Spinal cord (tissue), 10 donors: ENCODE data around the gene SLC50A1. TPM values are rescaled to one million over a fixed set of nuclear protein-coding genes. Genes with fewer than 3 reads are reported as not detected.

Experiments used
- DNase-seq, 6 donors: peaks; one replicate each; pipeline versions ENCODE4 v3.0.0 to v3.0.0-alpha.2; 2013 to 2015; ENCODE audit warnings: low spot score in 6 of 6, low read depth in 4 of 6
- H3K27ac ChIP-seq: one replicate; pipeline ENCODE4 v1.5.1; 2013; ENCODE audit warnings: low read depth, low read length, control low read depth
- H3K27me3 ChIP-seq: one replicate; pipeline ENCODE4 v1.6.1; 2013; ENCODE audit warnings: low read length; ENCODE audit not compliant: control insufficient read depth, insufficient read depth
- H3K36me3 ChIP-seq: one replicate; pipeline ENCODE4 v1.6.1; 2013; ENCODE audit warnings: low read length; ENCODE audit not compliant: control insufficient read depth, insufficient read depth
- H3K4me1 ChIP-seq: one replicate; pipeline ENCODE4 v1.6.1; 2013; ENCODE audit warnings: low read length; ENCODE audit not compliant: control insufficient read depth, insufficient read depth
- H3K4me3 ChIP-seq: one replicate; pipeline ENCODE4 v1.5.1; 2013; ENCODE audit warnings: low read depth, low read length, control low read depth
- H3K9me3 ChIP-seq: one replicate; pipeline ENCODE4 v1.6.1; 2013; ENCODE audit warnings: low read length; ENCODE audit not compliant: control insufficient read depth, insufficient read depth
- WGBS: methylation state at CpG from one replicate; pipeline ENCODE4 v1.1.5; 2013; ENCODE audit warnings: missing lambda C conversion rate; ENCODE audit not compliant: insufficient coverage; 5-methylcytosine and 5-hydroxymethylcytosine counted together
- polyA plus RNA-seq, 2 donors: library from polyadenylated mRNA; unstranded; fragments of 120-200 nt; gene quantifications; one replicate each; pipeline ENCODE4 v1.2.1, GENCODE V29; 2013; ENCODE audit not compliant: insufficient read length in 2 of 2
- total RNA-seq, 2 donors: library from RNA; depleted of rRNA in 1 of 2; stranded (reverse); fragments of 120-200 nt in 1 of 2; fragments of >200 nt in 1 of 2; gene quantifications; one replicate each; pipeline versions ENCODE4 v1.2.3 to v1.2.4, GENCODE V29; 2013 to 2014
- donor health status: healthy.

SLC50A1 gene
- total and polyA plus RNA-seq, 4 donors, result 12.1 to 35.8 (median 22.6) TPM

GRCh38 chr1:155179112-155180031 lies 43.7 kb downstream of the SLC50A1 start:
- no peak overlapping the region for H3K4me3 ChIP-seq
- DNase-seq, result no peak
- H3K9me3 ChIP-seq, result no peaks in the 10 kb centered on the region
- H3K4me1 ChIP-seq, result peaks cover 28% of the 10 kb centered on the region
- H3K27ac ChIP-seq, result no peak overlapping the region
- peaks cover 85% of the 10 kb centered on the region for H3K36me3 ChIP-seq
- WGBS, result 96% methylated on average over 31 of the region's 31 CpGs
- H3K27me3 ChIP-seq, result no peaks in the 10 kb centered on the region

- Histone ChIP-seq H3K4me1 (peaks cover 18% of the 10 kb centered on the region), H3K27me3 (no peaks in the 10 kb centered on the region), H3K36me3 (peaks cover 93% of the 10 kb centered on the region), H3K4me3 (no peak overlapping the region), H3K27ac (no peak overlapping the region), H3K9me3 (no peaks in the 10 kb centered on the region)
- no peak for DNase-seq
- 93% methylated on average over 18 of the region's 18 CpGs for WGBS
Measured at GRCh38 chr1:155181371-155182051, 45.9 kb downstream of the SLC50A1 start.

- Histone ChIP-seq H3K4me1 (peaks cover 13% of the 10 kb centered on the region), H3K36me3 (peaks cover 88% of the 10 kb centered on the region), H3K4me3 (no peak overlapping the region), H3K9me3 (no peaks in the 10 kb centered on the region), H3K27me3 (no peaks in the 10 kb centered on the region), H3K27ac (no peak overlapping the region)
- DNase-seq, result no peak
- 99% methylated on average over 5 of the region's 7 CpGs for WGBS
Measured at GRCh38 chr1:155182052-155182550, 46.4 kb downstream of the SLC50A1 start.

- peaks cover 71% of the 10 kb centered on the region for H3K36me3 ChIP-seq
- H3K9me3 ChIP-seq, result no peaks in the 10 kb centered on the region
- no peak overlapping the region for H3K4me3 ChIP-seq
- no peak overlapping the region for H3K27ac ChIP-seq
- peaks cover 8% of the 10 kb centered on the region for H3K4me1 ChIP-seq
- H3K27me3 ChIP-seq, result no peaks in the 10 kb centered on the region
- no peak for DNase-seq
- WGBS, result 94% methylated on average over 20 of the region's 20 CpGs
Measured at GRCh38 chr1:155183775-155184221, 48.1 kb downstream of the SLC50A1 start.

GRCh38 chr1:155184351-155184811 lies 48.7 kb downstream of the SLC50A1 start:
- Histone ChIP-seq H3K36me3 (peaks cover 66% of the 10 kb centered on the region), H3K27me3 (no peaks in the 10 kb centered on the region), H3K4me1 (peaks cover 8% of the 10 kb centered on the region), H3K4me3 (no peak overlapping the region), H3K27ac (no peak overlapping the region), H3K9me3 (no peaks in the 10 kb centered on the region)
- DNase-seq, result no peak
- WGBS, result 96% methylated on average over 3 of the region's 4 CpGs

- Histone ChIP-seq H3K4me1 (peaks cover 8% of the 10 kb centered on the region), H3K9me3 (no peaks in the 10 kb centered on the region), H3K36me3 (peaks cover 58% of the 10 kb centered on the region), H3K4me3 (no peak overlapping the region), H3K27me3 (no peaks in the 10 kb centered on the region), H3K27ac (no peak overlapping the region)
- DNase-seq, result no peak
- 71% methylated on average over 21 of the region's 21 CpGs for WGBS
Measured at GRCh38 chr1:155184835-155185782, 49.5 kb downstream of the SLC50A1 start.

- Histone ChIP-seq H3K36me3 (peaks cover 52% of the 10 kb centered on the region), H3K27me3 (no peaks in the 10 kb centered on the region), H3K27ac (no peak overlapping the region), H3K4me1 (peaks cover 8% of the 10 kb centered on the region), H3K9me3 (no peaks in the 10 kb centered on the region), H3K4me3 (no peak overlapping the region)
- no peak for DNase-seq
- WGBS, result 70% methylated on average over 5 of the region's 6 CpGs
Measured at GRCh38 chr1:155185783-155186066, 50.1 kb downstream of the SLC50A1 start.

- peaks cover 47% of the 10 kb centered on the region for H3K36me3 ChIP-seq
- H3K27ac ChIP-seq, result no peak overlapping the region
- no peak for DNase-seq
- no peaks in the 10 kb centered on the region for H3K27me3 ChIP-seq
- H3K4me3 ChIP-seq, result no peak overlapping the region
- no peaks in the 10 kb centered on the region for H3K9me3 ChIP-seq
- 81% methylated on average over 5 of the region's 8 CpGs for WGBS
- H3K4me1 ChIP-seq, result peaks cover 8% of the 10 kb centered on the region
Measured at GRCh38 chr1:155186067-155186793, 50.6 kb downstream of the SLC50A1 start.
